Stimulated activated CD4-positive, alpha-beta T cell treated with anti-CD3 and anti-CD28 coated beads, Interleukin-2, amount 100 ng/mL, for 48 hours (primary cell): Measurements from ENCODE around the gene SLC4A9.
"Not testable (repeated sequence)": the region's sequence is repeated elsewhere in the genome, so short reads cannot be mapped to it uniquely, and the experiment has no call there.

Experiments used
- DNase-seq, 2 donors: peaks; one replicate each; pipeline ENCODE4 v3.0.0-alpha.2; 2020

The SLC4A9 gene

DNA sequence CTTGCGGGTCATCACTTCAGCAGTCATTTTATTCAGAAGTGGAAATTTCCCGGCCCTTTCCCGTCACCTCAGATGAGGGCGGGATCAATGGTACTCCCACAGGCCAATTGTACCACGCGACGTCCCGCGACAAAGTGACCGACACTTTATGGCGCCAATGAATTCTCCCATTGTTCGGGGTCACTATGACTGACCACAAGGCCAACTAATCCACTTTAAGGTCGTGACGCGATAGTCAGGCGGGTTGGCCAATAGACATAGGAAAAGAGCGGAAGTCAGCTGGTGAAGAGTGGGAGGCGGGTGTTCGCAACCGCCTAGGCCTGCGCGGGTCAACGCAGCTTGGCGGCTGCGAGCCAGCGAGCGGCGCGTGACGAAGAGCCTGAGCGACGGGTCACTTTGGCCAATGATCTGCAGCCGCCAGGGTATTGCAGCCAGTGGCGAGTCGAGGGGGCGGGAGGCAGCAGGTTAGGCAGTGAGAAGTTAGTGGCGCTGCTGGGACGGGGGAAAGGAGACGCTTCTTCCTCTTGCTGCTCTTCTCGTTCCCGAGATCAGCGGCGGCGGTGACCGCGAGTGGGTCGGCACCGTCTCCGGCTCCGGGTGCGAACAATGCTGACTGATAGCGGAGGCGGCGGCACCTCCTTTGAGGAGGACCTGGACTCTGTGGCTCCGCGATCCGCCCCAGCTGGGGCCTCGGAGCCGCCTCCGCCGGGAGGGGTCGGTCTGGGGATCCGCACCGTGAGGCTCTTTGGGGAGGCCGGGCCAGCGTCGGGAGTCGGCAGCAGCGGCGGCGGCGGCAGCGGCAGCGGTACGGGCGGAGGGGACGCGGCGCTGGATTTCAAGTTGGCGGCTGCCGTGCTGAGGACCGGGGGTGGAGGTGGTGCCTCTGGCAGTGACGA, 41.6 kb downstream of the SLC4A9 start, which contains the start of gene ANKHD1:
Gene ANKHD1 (plus strand): TSS at position 472 of the 896 bp plus-strand sequence. CDS start 135 bp downstream, at position 607.
- peak; percentile 90 to 92 for DNase-seq

DNA sequence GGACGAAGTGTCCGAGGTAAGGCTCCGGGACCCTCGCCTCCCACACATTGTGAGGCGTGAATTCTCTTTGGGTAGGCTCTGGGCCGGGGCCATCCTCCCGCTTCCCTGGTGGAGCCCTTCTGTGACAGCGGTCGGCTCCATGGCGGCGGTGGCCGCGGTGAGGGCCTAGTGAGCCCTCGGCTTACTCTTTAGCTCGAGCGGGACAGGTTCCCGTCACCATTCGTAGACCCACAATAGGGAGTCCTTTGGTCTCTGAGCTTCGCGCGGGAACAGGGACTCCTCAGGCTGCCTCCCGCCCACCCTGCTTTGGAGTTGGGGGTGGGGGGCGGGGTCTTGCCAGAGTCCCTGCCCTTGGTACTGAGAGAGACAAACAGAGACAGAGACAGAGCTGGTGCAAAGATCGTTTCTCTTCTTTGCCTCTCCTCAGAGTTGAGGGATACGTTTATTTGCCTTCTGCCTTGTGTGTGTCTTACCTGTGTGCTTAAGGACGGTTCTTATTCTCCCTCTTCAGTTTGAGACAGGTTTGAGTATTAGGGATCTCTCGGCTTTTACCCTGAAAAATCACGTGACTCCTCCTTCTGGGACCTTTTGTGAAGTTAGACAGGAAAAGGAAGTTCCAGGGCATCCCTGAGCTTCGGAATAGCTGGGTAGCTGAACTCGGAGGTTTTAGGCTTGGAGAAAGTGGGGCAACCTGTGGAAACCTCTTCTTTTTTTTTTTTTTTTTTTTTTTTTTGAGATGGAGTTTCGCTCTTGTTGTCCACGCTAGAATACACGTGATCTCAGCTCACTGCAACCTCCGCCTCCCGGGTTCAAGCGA, 42.5 kb downstream of the SLC4A9 start:
- DNase-seq, result peak; percentile 28 to 38

DNA sequence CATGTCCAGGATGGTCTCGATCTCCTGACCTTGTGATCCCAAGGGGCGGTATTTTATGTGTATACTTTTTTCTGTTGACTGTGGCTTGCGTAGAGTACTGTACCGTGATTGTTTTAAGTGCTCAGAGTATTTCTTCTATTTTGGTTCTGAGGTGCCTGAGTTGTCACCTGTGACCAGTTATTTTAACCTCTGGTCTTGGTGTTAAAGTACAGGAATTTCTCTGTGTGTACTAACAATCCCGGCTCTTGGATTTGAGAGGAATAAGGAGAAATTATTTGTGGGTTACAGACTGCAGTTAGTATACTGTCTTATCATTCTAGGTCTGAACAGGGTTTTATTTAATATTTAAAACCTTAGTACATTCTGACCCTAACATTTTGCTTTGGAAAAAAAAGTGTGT, 43.6 kb downstream of the SLC4A9 start:
- no peak for DNase-seq

DNA sequence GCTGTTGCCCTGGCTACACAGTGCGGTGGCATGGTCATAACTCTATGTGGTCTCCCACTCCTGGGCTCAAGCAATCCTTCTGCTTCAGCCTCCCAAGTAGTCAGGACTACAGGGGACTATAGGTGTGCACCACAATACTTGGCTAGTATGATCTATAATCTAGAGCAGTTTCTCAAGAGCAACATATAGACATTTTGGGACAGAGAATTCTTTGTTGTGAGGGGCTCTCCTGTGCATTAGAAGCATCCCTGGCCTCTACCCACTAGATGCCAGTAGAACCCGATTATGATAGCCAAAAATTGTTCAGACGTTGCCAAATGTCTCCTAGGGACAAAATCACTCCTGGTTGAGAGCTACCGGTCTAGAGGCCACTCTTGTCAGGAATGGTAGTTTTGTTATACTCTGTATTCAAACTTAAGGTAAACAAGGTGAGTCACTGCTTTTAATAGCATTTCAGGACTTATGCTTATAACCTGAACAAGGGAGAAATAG, 48.8 kb downstream of the SLC4A9 start:
- no peak for DNase-seq

DNA sequence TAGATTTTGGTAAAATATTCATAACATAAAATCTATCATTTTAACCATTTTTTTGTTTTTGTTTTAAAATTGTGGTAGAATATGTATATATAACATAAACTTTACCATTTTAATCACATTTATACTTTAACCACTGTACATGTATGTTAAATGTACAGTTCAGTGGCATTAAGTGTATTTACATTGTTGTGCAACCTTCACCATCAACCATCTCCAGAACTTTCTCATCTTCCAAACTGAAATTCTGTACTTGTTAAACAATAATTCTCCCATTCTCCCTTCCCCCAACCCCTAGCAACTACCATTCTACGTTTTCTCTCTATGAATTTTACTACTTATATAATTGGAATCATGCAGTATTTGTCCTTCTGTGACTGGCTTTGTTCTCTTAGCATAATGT, 53.2 kb downstream of the SLC4A9 start:
- no peak for DNase-seq

DNA sequence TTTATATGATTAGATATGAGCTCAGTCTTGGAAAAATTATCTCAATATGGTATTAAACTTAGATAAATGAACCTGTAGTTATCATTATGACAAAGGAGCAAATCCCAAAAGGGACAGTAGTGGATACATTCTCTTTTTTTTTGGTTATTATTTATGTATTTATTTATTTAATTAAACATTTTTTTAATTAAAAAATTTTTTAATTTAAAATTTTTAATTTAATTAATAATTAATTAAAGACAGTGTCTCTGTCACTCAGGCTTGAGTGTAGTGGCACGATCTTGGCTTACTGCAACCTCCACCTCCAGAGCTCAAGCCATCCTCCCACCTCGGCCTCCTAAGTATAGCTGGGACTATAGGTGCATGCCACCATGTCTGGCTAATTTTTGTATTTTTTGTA, 57.2 kb downstream of the SLC4A9 start:
- DNase-seq, result no peak

DNA sequence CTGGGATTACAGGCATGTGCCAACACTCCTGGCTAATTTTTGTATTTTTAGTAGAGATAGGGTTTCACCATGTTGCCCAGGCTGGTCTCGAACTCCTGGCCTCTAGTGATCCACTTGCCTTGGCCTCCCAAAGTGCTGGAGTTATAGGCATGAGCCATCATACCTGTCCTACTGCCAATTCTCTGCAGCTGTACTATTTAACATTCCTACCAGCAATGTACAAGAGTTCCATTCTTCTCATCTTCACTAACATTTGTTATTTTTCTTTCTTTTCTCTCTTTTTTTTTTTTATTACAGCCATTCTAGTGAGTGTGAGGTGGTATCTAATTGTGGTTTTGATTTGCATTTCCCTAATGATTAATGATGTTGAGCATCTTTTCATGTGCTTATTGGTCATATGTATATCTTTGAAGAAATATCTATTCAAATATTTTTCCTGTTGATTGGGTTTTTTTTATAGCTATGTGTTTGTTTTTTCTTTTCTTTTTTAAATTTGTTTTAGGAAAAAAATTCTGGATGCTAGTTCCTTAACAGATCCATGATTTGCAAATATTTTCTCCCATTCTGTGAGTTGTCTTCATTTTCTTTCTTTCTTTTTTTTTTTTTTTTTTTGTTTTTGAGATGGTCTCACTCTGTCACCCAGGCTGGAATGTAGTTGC, 59.0 kb downstream of the SLC4A9 start:
- DNase-seq, result no peak

DNA sequence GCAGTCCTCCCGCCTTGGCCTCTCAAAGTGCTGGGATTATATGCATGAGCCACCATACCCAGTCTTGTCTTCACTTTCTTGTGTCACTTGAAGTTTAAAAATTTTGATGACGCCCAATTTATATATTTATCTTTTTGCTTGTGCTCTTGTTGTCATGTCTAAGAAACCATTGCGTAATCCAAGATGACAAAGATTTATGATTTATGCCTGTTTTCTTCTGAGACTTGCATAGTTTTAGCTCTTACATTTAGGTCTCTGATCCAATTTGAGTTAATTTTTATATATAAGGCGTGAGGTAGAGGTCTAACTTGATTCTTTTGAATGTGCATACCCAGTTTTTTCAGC, 60.2 kb downstream of the SLC4A9 start:
- no peak for DNase-seq

DNA sequence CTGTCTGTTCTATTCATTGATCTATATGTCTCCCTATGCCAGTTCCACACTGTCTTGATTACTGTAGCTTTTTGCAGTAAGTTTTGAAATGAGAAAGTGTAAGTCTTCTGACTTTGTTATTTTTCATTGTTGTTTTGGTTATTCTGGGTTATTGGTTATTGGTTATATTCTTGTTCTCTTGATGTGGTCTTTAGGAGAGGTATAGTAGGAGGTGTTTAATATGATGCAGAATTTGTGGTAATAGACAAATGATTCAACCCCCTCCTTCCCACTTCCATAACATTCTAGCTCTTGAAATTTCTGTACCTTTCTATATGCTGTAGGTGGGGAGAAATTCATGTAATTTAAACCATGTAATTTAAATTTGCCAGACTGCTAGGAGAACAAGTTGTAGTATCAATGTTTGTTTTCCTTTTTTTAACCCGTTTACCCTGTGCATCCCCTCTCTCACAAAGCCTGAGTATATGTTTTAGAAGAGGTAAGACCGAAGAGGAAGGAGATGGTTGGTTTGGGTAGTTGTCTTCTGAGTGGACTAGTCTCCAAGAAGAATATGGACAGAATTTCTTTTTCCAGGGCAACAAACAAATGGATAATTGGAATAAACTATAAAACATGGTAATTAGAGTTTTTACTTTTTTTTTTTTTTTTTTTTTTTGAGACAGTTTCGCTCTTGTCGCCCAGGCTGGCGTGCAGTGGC, 60.8 kb downstream of the SLC4A9 start:
- no peak for DNase-seq

DNA sequence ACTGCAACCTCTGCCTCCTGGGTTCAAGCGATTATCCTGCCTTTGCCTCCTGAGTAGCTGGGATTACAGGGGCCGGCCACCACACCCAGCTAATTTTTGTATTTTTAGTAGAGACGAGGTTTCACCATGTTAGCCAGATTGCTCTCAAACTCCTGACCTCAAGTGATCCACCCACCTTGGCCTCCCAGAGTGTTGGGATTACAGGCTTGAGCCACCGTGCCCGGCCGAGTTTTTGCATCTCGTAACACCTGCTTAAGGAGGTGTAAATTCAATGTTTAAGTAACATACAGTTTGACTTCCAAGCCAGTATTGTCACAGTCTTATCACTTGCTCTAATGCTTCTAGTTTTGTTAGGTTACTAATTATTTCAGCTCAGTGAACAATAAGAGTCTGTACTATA, 61.4 kb downstream of the SLC4A9 start:
- not testable (repeated sequence) for DNase-seq

DNA sequence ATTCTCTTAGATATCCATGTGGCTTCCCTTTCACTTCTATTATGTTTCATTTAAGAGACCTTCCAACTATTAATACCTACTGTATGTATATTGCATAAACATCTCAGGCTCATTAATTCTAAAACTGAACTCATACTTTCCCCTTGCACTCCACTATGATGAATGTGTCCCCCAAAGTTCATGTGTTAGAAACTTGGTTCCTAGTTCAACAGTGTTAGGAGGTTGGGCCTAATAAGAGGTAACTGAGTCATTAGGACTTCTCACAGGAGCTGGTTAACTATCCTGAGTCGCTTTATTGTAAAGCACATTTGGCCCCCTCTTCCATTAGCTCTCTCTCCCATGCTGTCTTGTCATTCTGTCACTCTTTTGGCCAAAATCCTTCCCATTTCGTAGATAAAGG, 63.6 kb downstream of the SLC4A9 start:
- no peak for DNase-seq

DNA sequence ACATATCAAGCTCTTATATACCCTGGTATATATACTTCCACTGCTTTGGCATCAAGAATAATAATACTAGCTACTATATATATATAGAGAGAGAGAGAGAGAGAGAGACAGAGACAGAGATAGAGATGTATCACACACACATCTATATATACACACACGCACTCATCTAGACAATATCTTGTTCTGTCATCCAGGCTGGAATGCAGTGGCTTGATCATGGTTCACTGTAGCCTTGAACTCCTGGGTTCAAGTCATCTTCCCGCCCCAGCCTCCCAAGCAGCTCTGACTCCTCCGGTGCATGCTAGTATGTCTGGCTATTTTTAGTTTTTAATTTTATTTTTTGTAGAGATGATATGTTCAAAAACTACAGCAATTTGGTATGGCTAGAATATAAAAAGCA, 64.1 kb downstream of the SLC4A9 start:
- no peak for DNase-seq
